Endodermal cell (in vitro differentiated cells): Measurements from ENCODE around the gene VOPP1. TPM values are rescaled to one million over a fixed set of nuclear protein-coding genes. Genes with fewer than 3 reads are reported as not detected.

Source experiments
- DNase-seq: peaks from one replicate; pipeline ENCODE4 v3.0.0-alpha.2; 2017
- H3K27ac ChIP-seq: 2 replicates; pipeline ENCODE4 v1.5.1; 2013; ENCODE audit warnings: mild to moderate bottlenecking, low read depth, low read length, moderate library complexity
- H3K27me3 ChIP-seq: 2 replicates; pipeline ENCODE4 v1.6.1; 2013; ENCODE audit warnings: mild to moderate bottlenecking, low read length, moderate library complexity; ENCODE audit not compliant: insufficient read depth, control insufficient read depth, poor library complexity, severe bottlenecking
- H3K36me3 ChIP-seq: 2 replicates; pipeline ENCODE4 v1.7.0; 2013; ENCODE audit warnings: mild to moderate bottlenecking, low read length, moderate library complexity; ENCODE audit not compliant: control insufficient read depth, insufficient read depth
- H3K4me1 ChIP-seq: one replicate; pipeline ENCODE4 v1.7.0; 2013; ENCODE audit warnings: low read length; ENCODE audit not compliant: control insufficient read depth, insufficient read depth
- H3K4me3 ChIP-seq: 2 replicates; pipeline ENCODE4 v1.5.1; 2013; ENCODE audit warnings: mild to moderate bottlenecking, low read length, moderate library complexity
- H3K9ac ChIP-seq: 2 replicates; pipeline ENCODE4 v1.6.1; 2013; ENCODE audit warnings: mild to moderate bottlenecking, low read length, moderate library complexity; ENCODE audit not compliant: poor library complexity, severe bottlenecking; ENCODE audit errors: extremely low read depth
- H3K9me3 ChIP-seq: 2 replicates; pipeline ENCODE4 v1.6.1; 2013; ENCODE audit warnings: mild to moderate bottlenecking, low read length, moderate library complexity; ENCODE audit not compliant: control insufficient read depth
- H3K27ac Mint-ChIP-seq: 2 replicates; pipeline ENCODE4 v1.8.0; 2020; ENCODE audit warnings: mixed read lengths
- H3K27me3 Mint-ChIP-seq: 2 replicates; pipeline ENCODE4 v1.8.0; 2021; ENCODE audit warnings: mild to moderate bottlenecking, mixed read lengths; ENCODE audit not compliant: insufficient read depth
- H3K36me3 Mint-ChIP-seq: 2 replicates; pipeline ENCODE4 v1.8.0; 2020; ENCODE audit warnings: low read depth, mixed read lengths
- H3K4me1 Mint-ChIP-seq: 2 replicates; pipeline ENCODE4 v1.8.0; 2020; ENCODE audit warnings: mixed read lengths
- H3K4me3 Mint-ChIP-seq: 2 replicates; pipeline ENCODE4 v1.8.0; 2020; ENCODE audit warnings: mild to moderate bottlenecking, moderate library complexity, mixed read lengths
- H3K9me3 Mint-ChIP-seq: 2 replicates; pipeline ENCODE4 v1.8.0; 2020; ENCODE audit warnings: mild to moderate bottlenecking, mixed read lengths
- CTCF ChIP-seq: fragments of 200-600 bp; sonication (generic); conservative IDR thresholded peaks from 2 replicates; pipeline ENCODE4 v1.5.0; 2021; ENCODE audit warnings: antibody characterized with exemption, mild to moderate bottlenecking
- WGBS, 2 experiments: methylation state at CpG; one replicate each; pipeline versions ENCODE4 v1.1.5 to v1.1.7; 2013; ENCODE audit warnings: missing lambda C conversion rate in 2 of 2, mixed read lengths in 1 of 2; ENCODE audit not compliant: insufficient coverage in 1 of 2, insufficient read length in 1 of 2; 5-methylcytosine and 5-hydroxymethylcytosine counted together
- total RNA-seq, 2 donors: library from RNA; stranded (reverse); fragmentation: NEBNext Ultra II Directional in 1 of 2; extraction: Animal tissue kit (Norgen Biotek cat#: 25700) in 1 of 2; gene quantifications; 2 replicates in 1 of 2; 3 replicates in 1 of 2; pipeline ENCODE4 v1.2.1, GENCODE V29; 2021

Gene VOPP1
- total RNA-seq, 2 donors from 2014 or later: 48.8 to 53.6 TPM

- H3K4me1 Mint-ChIP-seq: peaks cover 22% of the 10 kb centered on the region
- H3K9me3 Mint-ChIP-seq: no peaks in the 10 kb centered on the region
- H3K36me3 Mint-ChIP-seq: peaks cover under 1% of the 10 kb centered on the region
- 70% methylated on average over 3 of the region's 3 CpGs; no CpG with 5 or more reads in 1 of the 2 experiments for WGBS, 2 experiments
- Histone ChIP-seq H3K9ac (no peak overlapping the region), H3K36me3 (peaks cover 5% of the 10 kb centered on the region), H3K4me1 (no peaks in the 10 kb centered on the region), H3K27me3 (no peaks in the 10 kb centered on the region), H3K27ac (no peak overlapping the region), H3K9me3 (no peaks in the 10 kb centered on the region), H3K4me3 (no peak overlapping the region)
- no peaks in the 10 kb centered on the region for H3K27me3 Mint-ChIP-seq
- no peak overlapping the region for H3K4me3 Mint-ChIP-seq
- H3K27ac Mint-ChIP-seq: no peak overlapping the region
- TF ChIP-seq CTCF: no peak
- no peak for DNase-seq
Measured at GRCh38 chr7:55501611-55502010, 70.7 kb downstream of the VOPP1 start.

- no peak overlapping the region for H3K4me3 Mint-ChIP-seq
- Histone ChIP-seq H3K4me1 (no peaks in the 10 kb centered on the region), H3K9ac (no peak overlapping the region), H3K36me3 (peaks cover 5% of the 10 kb centered on the region), H3K9me3 (no peaks in the 10 kb centered on the region), H3K27ac (no peak overlapping the region), H3K27me3 (no peaks in the 10 kb centered on the region), H3K4me3 (no peak overlapping the region)
- peak overlapping the region; percentile 20 for H3K27ac Mint-ChIP-seq
- peaks cover 10% of the 10 kb centered on the region for H3K36me3 Mint-ChIP-seq
- TF ChIP-seq CTCF: no peak
- WGBS, 2 experiments: 77 to 87% methylated on average over 3 to 6 of the region's 7 CpGs
- H3K27me3 Mint-ChIP-seq: no peaks in the 10 kb centered on the region
- no peak for DNase-seq
- no peaks in the 10 kb centered on the region for H3K9me3 Mint-ChIP-seq
- H3K4me1 Mint-ChIP-seq: peaks cover 22% of the 10 kb centered on the region
Measured at GRCh38 chr7:55500117-55500756, 72.1 kb downstream of the VOPP1 start.

DNA sequence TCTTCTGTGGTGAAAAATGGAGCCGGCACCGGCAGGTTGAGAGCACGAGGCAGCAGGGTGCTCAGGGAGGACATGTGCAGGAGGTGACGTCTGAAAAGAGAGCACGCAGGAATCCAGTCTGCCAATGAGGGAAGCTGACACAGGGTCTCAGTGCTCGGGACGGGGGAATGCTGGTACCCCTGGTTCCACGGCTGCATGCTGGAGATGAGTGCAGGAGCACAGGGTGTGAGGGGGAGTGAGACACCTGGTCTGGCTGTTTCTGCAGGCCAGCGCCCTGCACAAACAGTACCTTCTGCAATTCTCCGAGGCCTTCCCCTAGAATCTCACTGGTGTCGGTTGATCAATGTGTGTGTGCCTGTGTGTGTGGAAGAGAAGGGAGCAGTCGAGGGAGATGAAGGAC is 72.7 kb downstream of the VOPP1 start:
- Mint-ChIP-seq H3K27me3 (no peaks in the 10 kb centered on the region), H3K27ac (peak overlapping the region; percentile 2), H3K36me3 (peaks cover 12% of the 10 kb centered on the region), H3K4me3 (no peak overlapping the region), H3K9me3 (no peaks in the 10 kb centered on the region), H3K4me1 (peaks cover 22% of the 10 kb centered on the region)
- no peak for TF ChIP-seq CTCF
- Histone ChIP-seq H3K36me3 (peaks cover 5% of the 10 kb centered on the region), H3K4me1 (no peaks in the 10 kb centered on the region), H3K9ac (no peak overlapping the region), H3K27ac (no peak overlapping the region), H3K9me3 (no peaks in the 10 kb centered on the region), H3K4me3 (no peak overlapping the region), H3K27me3 (no peaks in the 10 kb centered on the region)
- 93 to 100% methylated on average over 8 to 12 of the region's 12 CpGs for WGBS, 2 experiments
- DNase-seq: no peak
